GM21423 (cell line): ENCODE results near the gene INIP.

Experiments used
- ATAC-seq: cut with Tn5 transposase; IDR thresholded peaks from one replicate; pipeline ENCODE4 v1.9.1; 2021; ENCODE audit warnings: mild to moderate bottlenecking, moderate library complexity; ENCODE audit not compliant: unreplicated experiment

INIP gene, protein sequence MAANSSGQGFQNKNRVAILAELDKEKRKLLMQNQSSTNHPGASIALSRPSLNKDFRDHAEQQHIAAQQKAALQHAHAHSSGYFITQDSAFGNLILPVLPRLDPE

DNA sequence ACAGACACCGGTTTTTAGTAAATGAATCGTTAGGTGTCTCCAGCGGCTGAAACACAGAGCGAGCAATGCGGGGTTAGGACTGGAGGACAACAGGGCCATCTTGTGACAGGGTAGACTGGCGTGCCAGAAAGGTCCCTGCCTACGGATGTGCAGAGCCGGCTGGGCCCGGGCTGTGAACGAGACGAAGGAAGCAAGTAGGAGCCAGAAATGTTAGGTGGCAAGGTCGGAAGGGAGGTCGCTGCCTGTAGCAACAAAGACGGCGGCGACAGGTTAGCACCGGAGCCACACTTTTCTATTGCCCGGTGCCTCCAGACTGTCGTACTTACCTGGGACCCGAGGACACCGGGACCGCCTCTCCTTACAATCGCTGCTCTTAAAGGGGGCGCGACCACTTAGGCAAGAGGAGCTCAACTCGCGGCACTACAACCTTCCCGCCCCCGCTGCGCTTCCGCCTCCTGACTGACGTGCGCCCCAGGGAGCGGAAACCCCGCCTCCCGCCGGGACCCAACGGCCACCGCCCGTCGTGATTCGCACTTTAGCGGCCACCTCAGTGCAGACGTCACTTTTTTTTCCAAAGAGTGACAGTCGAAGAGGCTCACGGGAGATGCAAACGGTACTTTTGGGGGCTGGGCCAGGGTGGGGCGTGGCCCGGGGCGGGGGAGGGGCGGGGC lies at the start of gene INIP:
INIP (minus strand) TSS at position 457 of the 671 bp plus-strand sequence. CDS start 1,632 bp downstream, outside the sequence.
- peak; percentile 94 for ATAC-seq

DNA sequence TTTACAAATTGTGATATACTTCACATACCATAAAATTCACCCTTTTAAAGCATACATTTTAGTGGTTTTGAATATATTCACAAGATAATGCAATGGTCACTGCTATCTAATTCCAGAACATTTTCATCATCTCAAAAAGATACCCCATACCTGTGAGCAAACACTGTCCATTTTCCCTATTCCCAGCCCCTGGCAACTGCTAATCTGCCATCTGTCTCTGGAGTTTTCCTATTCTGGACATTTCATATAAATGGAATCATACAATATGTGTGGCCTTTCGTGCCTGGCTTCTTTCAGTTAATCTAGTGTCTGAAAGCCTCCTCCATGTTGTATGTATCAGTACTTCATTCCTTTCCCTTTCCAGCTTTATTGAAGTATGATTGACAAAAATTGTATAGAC lies 47.4 kb upstream of the INIP start:
- ATAC-seq: no peak

DNA sequence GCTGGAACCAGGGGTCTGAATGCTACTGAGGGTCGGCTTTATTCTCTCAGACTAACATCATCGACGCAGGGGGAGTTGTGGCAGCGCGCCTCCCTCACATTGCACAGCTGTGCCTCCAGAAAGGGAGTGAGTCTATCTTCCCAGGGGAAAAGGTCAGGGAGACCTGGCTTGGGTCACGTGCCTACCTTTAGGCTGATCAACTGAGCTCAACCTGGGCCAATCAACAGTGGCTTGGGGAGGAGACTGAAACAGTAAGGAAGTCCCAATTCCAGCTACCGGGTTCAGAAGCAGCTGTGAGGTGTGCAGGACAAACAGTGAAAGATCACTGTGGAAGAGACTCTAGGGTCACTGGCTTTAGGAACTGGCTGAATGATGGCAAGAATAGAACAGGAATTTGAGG lies 46.9 kb upstream of the INIP start:
- no peak for ATAC-seq

DNA sequence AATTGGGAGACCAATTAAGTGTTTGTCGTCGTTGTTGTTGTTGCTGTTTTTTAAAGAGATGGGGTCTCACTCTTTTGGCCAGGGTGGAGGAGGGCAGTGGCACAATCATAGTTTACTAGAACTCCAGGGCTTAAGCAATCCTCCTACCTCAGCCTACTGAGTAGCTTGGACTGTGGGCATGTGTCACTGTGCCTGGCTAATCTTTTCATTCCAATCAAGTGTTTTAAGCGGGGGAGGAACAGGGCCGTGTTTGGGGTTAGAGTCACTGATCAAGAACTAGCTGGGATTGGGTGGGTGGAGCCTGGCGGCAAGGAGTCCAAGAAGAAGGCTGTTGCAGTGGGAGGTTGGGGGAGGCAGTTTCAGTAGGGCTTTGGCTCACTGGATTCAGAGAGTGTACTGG lies 46.4 kb upstream of the INIP start:
- no peak for ATAC-seq

DNA sequence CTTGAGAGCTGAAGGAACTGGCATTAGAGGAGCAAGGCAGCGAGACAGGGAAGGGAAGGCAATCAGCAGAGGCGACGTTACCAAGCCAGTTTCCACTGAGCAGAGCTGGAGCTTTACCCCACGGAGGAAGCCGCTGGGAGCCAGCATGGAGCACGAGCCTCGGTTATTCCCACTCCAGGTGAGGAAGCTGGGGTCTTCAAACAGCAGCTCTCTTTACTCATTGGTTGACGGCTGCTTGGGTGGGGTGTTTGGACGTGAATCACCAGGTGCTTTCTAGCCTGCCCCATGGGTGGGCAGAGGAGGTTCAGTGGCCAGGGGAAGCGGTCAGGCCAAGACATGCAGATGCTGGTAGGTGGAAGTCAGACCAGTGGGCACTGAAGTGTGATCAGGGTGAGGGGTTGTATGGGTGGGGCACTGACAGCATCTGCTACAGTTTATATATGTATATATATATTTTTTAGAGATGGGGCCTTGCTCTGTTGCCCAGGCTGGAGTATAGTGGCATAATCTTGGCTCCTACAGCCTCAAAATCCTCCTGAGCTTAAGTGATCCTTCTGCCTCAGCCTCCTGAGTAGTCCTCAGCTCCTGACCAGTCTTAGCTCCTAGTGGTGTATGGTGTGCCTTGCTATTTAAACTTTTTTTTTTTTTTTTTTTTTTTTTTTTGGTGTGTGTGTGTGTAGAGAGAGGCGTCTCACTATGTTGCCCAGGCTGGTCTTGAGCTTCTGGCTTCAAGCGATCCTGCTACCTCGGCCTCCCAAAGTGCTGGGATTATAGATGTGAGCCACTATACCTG lies 45.0 kb upstream of the INIP start:
- no peak for ATAC-seq

DNA sequence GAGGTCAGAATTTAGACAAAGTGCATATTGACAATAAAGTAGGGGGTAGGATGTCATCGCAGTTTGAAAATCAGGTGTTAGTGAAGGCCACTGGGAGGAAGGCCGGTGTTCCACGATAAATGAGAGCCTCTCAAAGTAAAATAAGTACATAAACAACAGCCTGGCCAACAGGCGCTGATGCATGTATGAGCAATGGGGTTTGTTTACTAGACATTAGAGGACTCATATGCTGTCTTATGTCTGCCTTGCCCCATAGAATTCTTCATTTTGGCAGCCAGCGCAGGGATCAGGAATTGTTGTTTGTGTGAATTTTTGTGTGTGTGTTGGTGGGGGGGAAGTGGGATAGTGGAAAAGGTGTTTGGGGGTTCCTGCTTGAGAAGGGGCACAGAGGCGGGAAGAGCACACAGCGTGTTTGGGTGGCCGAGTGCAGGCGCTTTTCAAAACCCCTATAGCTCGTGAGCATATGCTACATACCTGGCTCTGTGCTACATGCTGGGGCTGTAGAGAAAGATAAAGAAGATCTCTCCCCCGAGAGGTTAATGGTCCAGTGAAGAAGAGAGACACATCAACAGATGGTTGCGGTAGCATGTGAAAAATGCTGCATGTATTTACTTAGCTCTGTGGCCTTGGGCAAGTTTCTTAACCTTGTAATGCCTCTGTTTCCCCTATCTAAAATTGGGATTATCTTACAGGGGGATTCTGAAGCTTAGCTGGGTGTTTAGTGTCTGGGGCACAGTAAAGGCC lies 44.2 kb upstream of the INIP start:
- no peak for ATAC-seq

DNA sequence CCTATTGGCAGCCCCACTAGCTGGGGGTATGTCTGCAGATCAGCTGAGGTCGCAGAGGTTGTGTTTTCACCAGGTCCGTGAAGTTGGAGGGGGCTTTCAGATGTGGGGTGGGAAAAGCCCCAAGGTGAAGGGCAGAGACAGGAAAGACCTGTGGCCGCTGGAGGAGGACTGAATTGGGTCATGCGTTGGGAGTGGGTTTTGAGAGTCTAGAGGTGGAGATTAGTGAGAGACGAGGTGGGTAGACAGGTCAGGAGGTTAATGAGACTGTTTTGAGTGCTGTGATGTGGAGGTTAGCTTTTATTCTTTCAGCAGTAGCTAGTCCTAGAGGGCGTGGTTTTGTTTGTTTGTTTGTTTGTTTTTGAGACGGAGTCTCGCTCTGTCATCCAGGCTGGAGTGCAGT lies 42.9 kb upstream of the INIP start:
- ATAC-seq: no peak

DNA sequence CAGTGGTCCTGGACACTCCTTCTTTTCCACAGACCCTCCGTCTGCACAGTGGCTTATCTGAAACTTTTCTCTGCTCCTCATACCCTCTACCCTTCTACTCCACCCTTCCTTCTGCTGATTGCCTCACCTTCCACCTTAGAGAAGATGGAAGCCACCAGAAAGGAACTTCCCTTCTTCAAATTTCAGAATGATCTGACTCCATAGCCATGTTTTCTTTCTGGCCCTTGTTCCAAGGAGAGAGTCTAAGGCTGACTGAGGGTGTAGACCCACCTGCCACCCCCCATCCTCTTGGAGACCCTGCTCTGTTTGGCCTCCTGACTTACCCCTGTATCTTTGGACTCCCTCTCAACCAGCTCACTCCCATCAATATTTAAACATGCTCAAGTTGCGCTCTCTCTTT lies 40.0 kb upstream of the INIP start:
- ATAC-seq: no peak

DNA sequence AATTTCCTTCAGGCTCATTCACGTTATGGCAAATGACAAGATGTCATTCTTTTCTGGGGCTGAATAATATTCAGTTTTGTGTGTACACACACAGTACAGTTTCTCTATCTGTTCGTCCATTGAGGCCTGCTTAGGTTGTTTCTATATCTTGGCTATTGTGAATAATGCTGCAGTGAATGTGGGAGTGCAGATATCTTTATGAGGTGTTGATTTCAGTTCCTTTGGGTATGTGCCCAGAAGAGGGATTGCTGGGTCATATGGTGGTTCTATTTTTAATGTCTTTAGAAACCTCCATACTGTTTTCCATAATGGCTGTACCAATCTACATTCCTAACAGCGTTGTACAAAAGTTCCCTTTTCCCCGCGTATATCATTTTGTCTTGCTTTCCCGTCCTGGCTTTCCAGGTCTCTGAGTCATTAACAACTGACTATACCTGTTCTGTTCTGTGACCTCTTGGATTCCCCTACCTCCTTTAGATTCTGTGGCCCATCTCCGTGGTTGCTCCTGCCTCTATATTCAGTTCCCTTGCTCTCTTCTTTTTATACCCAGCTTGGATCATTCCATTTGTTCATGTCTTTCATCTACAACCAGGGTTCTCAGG lies 39.5 kb upstream of the INIP start:
- no peak for ATAC-seq

DNA sequence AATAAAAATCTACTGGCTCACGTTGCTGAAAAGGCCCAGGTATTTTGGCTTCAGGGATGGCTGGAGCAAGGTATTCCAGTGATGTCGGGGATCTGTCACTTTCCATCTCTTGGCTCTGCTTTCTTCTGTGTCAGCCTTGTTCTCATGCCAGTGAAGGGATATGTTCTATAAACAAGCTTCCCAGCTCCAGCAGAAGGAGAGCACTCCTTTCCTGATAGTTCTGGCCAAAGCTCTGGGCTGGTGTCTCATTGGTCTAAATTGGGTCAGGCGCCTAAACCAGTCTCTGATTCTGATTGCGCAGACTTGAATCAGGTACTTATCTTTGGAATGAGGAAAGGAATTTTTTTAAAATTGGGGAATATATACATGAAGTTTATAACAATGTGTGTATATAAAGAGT lies 37.8 kb upstream of the INIP start:
- ATAC-seq: no peak

DNA sequence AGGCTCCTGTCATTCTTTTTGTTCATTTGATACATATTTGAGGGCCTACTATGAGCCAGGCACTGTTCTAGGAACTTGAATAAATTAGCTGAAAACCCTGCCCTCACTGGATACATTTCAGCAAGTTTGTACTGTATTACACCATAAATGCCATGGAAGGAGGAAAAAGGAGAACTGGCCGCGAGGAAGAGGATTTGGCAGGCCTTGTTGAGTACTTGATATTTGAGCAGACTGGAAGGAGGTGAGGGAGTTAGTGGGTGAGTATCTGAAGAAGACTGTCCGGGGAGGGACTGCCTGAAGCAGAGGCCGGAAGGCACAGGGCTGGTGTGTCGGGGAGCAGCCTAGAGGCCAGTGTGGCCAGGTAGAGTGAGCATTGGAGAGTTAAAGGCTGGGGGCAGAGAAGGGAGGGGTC lies 37.1 kb upstream of the INIP start:
- no peak for ATAC-seq

DNA sequence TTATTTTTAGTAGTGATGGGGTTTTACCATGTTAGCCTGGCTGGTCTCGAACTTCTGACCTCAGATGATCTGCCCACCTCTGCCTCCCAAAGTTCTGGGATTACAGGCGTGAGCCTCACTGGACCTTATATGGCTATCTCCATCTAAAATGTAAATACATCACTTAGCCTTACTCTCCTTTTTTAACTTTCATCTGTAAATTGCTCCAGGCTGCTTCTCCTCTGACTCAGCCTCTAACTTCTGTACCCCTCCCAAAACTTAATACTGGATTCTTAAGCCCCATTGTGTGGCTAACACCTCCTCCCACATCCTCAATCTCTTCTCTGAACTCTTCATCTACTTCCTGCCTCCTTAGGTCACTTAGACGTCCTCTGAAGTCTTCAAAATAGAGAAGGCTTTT lies 36.7 kb upstream of the INIP start:
- ATAC-seq: no peak

DNA sequence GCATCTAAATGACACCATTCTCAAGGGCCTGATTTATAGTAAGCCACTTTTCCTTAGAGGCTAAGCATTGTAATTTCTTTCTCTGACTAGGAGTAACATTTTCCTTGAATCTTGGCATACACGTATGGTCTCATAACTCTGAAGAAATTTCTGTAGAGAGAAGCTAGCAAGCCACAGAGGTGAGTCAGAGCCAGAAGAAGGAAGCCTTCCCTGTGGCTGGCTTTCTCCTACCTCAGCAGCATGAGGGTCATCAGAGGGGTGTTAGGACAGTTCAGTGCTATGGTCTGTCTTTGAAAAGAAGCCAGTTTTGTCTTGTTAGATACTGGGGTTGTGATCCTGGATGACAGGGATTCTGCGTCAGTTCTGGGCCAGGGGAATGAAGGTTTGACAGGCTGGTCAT lies 35.8 kb upstream of the INIP start:
- ATAC-seq: no peak

DNA sequence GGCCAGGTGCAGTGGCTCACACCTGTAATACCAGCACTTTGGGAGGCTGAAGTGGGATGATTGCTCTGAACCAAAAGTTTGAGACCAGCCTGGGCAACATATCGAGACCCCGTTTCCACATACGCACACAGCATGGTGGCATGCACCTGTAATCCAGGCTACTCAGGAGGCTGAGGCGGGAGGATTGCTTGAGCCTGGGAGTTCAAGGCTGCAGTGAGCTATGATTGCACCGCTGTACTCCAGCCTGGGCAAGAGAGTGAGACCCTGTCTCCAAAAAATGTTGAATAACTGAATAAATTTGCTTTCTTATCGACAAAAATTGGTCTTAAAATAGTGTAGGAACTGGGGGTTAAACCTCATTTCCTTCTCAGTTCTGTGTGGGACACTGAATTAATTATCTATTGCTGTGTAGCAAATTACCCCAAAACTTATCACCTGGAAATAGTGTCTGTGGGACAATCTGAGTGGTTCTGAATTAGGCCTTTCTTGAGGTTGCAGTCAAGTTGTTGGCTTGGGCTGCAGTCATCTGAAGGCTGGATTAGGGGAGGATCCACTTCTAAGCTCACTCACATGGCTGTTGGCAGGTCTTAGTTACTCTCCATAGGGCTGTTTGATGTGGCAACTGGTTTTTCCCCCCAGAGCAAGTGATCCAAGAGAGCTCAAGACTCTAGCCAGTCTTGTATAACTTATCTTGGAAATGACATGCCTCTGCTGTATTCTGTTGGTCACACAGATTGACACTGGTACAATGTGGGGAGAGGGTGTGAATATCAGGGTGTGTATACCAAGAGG lies 34.6 kb upstream of the INIP start:
- ATAC-seq: no peak

DNA sequence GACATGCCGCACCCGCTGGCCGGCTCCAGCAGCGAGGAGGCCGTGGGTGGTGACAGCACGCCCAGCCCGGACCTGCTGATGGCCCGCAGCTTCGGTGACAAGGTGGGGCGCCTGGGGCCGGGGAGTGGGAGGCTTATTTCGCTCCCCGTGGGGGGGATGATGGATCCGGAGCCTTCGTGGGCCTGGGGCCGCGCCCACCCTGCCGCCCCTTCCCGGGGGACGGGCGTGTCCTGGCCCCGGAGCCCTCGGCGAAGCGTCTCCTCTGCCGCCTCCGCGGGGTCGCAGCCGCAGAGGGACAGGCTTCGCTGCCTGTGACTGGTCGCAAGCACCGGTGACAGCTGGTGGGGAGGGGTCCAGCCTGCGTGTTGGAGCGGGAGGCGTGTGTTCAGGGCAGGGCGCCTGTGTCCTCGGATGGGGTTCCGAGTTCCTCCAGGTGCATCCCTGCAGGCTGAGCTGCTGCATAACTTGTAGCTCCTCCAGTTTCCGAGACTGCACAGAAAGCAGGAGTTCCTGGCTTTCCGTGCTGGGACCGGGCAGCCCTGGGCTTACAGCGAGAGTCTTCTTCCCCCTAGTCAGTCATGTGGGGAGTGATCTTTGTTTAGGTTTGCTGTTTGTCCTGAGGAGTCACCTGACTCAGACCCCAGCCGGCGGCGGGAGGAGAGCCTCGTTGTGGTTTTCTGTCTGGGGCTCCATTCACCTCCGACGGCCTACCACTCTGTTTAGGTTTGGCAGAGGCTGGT lies 33.3 kb upstream of the INIP start:
- ATAC-seq: peak; percentile 29

DNA sequence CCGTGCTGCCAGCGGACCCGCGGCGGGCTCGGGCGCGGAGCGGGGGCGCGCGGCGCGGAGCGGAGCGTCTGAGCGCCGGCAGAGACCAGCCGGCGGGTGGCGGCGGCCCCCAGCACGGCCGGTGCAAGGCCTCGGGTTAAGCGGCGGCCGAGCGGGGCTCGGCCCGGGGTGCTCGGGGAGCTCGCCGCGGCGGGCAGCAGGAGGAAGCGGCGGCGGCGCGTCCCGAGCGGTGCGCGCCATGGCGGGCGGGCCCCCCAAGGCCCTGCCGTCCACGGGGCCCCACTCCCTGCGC lies 32.8 kb upstream of the INIP start:
- no peak for ATAC-seq

DNA sequence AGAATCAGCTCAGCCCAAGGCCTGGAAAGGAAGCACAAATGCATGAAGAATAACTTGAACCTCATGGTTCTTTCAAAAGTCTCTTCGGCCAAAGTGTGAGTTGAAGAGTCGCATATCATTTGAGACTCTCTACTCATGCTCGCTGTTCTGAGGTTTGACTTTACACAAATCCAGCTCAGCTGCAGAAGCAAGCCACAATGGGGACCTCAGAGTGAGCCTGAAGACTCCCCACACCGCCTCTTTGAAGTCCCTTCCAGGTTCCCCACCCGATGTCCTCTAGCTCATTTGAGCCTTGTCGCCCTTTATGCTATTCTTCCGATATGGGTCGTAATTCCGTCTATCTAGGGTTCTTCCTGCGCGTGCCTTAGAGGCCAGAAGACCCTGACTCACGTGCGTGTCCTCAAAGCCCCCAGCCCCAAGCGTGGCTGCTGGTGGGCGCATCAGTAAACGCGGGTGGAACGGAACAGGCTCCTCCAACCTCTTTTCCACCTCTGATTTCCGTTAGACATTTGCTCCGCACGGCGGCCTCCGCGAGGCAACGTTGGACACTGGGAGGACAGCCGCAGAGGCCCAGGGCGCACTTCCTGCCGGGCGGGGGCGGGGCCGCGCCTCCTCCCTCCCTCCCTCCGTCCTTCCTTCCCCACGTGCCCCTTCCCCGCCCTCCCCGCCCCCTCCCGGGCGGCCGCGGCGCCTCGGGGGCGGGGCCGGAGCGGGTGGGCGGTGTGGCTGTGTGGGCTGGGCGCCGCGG lies 32.3 kb upstream of the INIP start, which contains the start of gene SNX30:
SNX30 (plus strand) TSS at position 745 of the 748 bp plus-strand sequence. CDS start 242 bp downstream, outside the sequence.
- peak; percentile 77 for ATAC-seq

DNA sequence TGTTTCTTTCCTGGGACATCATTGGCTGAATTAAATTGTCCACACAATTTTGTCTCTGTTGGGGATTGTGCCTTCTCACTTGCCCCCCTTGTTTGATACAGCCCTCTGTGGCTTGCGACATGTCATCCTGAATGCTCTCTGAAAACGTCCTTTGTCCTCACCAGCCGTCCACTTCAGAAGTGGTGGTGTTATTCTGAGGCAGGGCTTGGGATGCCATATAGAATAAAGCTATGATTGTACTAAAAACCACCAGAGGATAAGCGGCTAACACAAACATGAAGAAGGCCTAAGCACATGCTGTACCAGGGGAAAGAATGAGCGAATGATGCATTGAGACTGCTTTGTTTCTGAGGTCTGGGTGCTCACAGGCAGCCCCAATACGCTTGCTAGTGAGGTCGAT lies 29.2 kb upstream of the INIP start:
- ATAC-seq: no peak

DNA sequence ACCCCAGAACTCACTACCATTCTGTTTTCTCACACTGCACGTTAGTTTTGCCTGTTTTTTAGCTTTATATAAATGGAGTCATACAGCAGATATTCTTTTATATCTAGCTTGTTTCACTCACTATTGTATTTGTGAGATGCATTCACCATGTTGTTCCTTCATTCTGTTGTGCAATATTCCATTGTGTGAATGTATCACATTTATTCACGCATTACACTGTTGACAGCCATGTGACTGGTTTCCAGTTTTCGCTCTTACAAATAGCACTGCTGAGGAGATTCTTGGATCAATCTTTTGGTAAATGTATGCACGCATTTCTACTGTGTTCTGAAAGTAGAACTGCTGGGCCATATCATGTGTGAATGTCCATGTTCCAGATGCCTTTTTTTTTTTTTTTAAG lies 26.3 kb upstream of the INIP start:
- ATAC-seq: no peak
